MCF 10A (cell line): ENCODE results near the gene OR9Q1. TPM values are rescaled to one million over a fixed set of nuclear protein-coding genes. Genes with fewer than 3 reads are reported as not detected.

Source experiments
- BruUV-seq: library from RNA; stranded (reverse); fragments of 400-500 nt; replicated peaks from 2 replicates; lab custom pipeline; 2021; lab: Mats Ljungman, UMichigan
- CTCF ChIA-PET: fragments of 300-600 bp; sonication (Branson Sonifier 250); formaldehyde crosslinking; extraction: SDS; loops from one replicate; lab custom pipeline; 2021; ENCODE audit warnings: antibody characterized with exemption, inconsistent platforms; lab: Yijun Ruan, JAX
- POLR2A ChIA-PET: fragments of 300-600, 350-650 bp; sonication (Branson Sonifier 250); formaldehyde crosslinking; extraction: SDS; loops from one replicate; lab custom pipeline; 2020; ENCODE audit warnings: antibody characterized with exemption, inconsistent platforms; lab: Yijun Ruan, JAX
- DNase-seq: peaks from one replicate; pipeline ENCODE4 v3.0.0-alpha.2; 2018; ENCODE audit not compliant: unreplicated experiment
- H3K27ac Mint-ChIP-seq: one replicate; pipeline ENCODE4 v1.8.0; 2022; ENCODE audit warnings: mild to moderate bottlenecking, low read depth, mixed read lengths; ENCODE audit not compliant: unreplicated experiment
- H3K27me3 Mint-ChIP-seq: one replicate; pipeline ENCODE4 v1.8.0; 2022; ENCODE audit warnings: mixed read lengths; ENCODE audit not compliant: insufficient read depth, unreplicated experiment
- H3K36me3 Mint-ChIP-seq: one replicate; pipeline ENCODE4 v1.8.0; 2022; ENCODE audit warnings: mild to moderate bottlenecking, moderate library complexity, mixed read lengths; ENCODE audit not compliant: insufficient read depth, unreplicated experiment
- H3K4me1 Mint-ChIP-seq: one replicate; pipeline ENCODE4 v1.8.0; 2022; ENCODE audit warnings: mixed read lengths; ENCODE audit not compliant: insufficient read depth, unreplicated experiment
- H3K4me3 Mint-ChIP-seq: one replicate; pipeline ENCODE4 v1.8.0; 2022; ENCODE audit warnings: mild to moderate bottlenecking, moderate library complexity, mixed read lengths; ENCODE audit not compliant: unreplicated experiment
- H3K9me3 Mint-ChIP-seq: one replicate; pipeline ENCODE4 v1.8.0; 2022; ENCODE audit warnings: mixed read lengths; ENCODE audit not compliant: unreplicated experiment
- CTCF ChIP-seq: fragments of 200-600 bp; IDR thresholded peaks from one replicate; pipeline ENCODE4 v1.8.0; 2022; ENCODE audit warnings: antibody characterized with exemption, mild to moderate bottlenecking; ENCODE audit not compliant: unreplicated experiment
- intact Hi-C: fragments of 100-400 bp; cut with micrococcal nuclease; formaldehyde crosslinking; loops from 2 replicates; pipeline ENCODE4 v1.14.1; 2022
- total RNA-seq: library from RNA; stranded (reverse); gene quantifications from 2 replicates; pipeline ENCODE4 v1.2.3, GENCODE V29; 2022

The OR9Q1 gene
- total RNA-seq, 1 experiment from 2014 or later, result not detected

GRCh38 chr11:58178444-58178843, 154.8 kb downstream of the OR9Q1 start:
- ChIA-PET CTCF (no interaction called here), POLR2A (no interaction called here)
- Mint-ChIP-seq H3K4me3 (no peak overlapping the region), H3K4me1 (no peaks in the 10 kb centered on the region), H3K27ac (no peak overlapping the region), H3K9me3 (peaks cover 6% of the 10 kb centered on the region), H3K36me3 (no peaks in the 10 kb centered on the region), H3K27me3 (no peaks in the 10 kb centered on the region)
- TF ChIP-seq CTCF, result no peak
- DNase-seq, result no peak
- BruUV-seq, result no TSS peak
- intact Hi-C loops, result no loop called here

- ChIA-PET CTCF (interaction anchor here (0.5 to 0.6 kb wide), 3 partner anchors 162 to 1695 kb away, joined by 3 read pairs; no protein-coding TSS in a partner anchor), POLR2A (no interaction called here)
- no peaks in the 10 kb centered on the region for H3K36me3 Mint-ChIP-seq
- H3K27ac Mint-ChIP-seq, result no peak overlapping the region
- no peak overlapping the region for H3K4me3 Mint-ChIP-seq
- no TSS peak for BruUV-seq
- no peak for DNase-seq
- H3K4me1 Mint-ChIP-seq, result no peaks in the 10 kb centered on the region
- no peak for TF ChIP-seq CTCF
- intact Hi-C loops, result no loop called here
- H3K9me3 Mint-ChIP-seq, result peaks cover 6% of the 10 kb centered on the region
- H3K27me3 Mint-ChIP-seq, result no peaks in the 10 kb centered on the region
Observed at GRCh38 chr11:58179648-58180047, 156.0 kb downstream of the OR9Q1 start.

DNA sequence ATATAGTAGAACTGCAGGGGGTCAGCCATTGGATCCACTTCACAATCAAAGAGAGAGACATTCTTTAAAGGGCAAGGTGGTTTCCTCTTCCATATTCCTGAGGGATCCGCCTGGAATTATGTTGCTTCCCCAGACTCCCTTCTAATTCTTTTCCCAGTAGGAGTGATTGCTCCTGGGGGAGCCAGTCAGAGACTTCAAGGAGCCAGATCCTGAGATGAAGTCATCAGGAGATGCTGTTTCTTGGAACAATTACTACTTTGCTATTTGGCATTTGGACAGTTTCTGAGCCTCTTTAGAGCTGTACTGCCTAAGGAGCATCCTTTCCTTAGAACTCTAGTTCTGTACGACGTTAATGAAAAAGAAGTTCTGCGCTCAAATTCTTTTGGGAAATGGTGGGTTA, 163.3 kb downstream of the OR9Q1 start:
- Mint-ChIP-seq H3K27ac (no peak overlapping the region), H3K27me3 (no peaks in the 10 kb centered on the region), H3K4me3 (no peak overlapping the region), H3K36me3 (no peaks in the 10 kb centered on the region), H3K9me3 (no peaks in the 10 kb centered on the region), H3K4me1 (no peaks in the 10 kb centered on the region)
- intact Hi-C loops, result no loop called here
- no peak for DNase-seq
- BruUV-seq, result no TSS peak
- POLR2A ChIA-PET, result no interaction called here
- TF ChIP-seq CTCF, result no peak
- CTCF ChIA-PET, result interaction anchor here (0.6 kb wide), 1 partner anchor 33 kb away, joined by 3 read pairs; no protein-coding TSS in a partner anchor

DNA sequence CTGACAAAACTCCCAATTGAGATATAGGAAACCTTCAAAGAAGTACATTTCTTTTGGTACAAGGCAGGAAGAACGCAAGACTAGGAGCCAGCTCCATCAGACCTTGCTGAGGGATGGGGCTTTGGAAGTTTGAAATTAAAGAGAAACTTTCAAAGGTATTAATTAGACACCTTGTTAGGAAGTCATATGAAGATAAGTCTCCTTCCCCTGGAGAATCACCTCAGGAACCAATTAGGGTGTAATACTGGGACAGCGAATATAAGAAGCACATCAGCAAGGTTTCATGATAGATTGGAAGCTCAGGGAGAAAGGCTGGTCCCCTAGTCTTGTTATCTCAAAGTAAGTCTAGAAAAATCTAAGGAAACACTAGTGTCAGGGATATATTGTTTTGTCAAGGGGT, 165.1 kb downstream of the OR9Q1 start, which contains the start of gene OR9Q2:
Gene OR9Q2, plus strand, starts transcription at position 301 of the 400 bp plus-strand sequence. CDS start 1,421 bp downstream, outside the sequence.
- Mint-ChIP-seq H3K4me1 (no peaks in the 10 kb centered on the region), H3K4me3 (no peak within 1 kb of the TSS), H3K27me3 (no peaks in the 10 kb centered on the region), H3K9me3 (no peaks in the 10 kb centered on the region), H3K27ac (no peak within 1 kb of the TSS), H3K36me3 (no peaks in the 10 kb centered on the region)
- ChIA-PET POLR2A (no interaction called here), CTCF (interaction anchor here (0.8 kb wide), 1 partner anchor 17 kb away, joined by 3 read pairs; no protein-coding TSS in a partner anchor)
- BruUV-seq, result no TSS peak
- no peak for DNase-seq
- intact Hi-C loops, result no loop called here
- TF ChIP-seq CTCF, result no peak
